Measurements from ENCODE around the gene CPNE8. TPM values are rescaled to one million over a fixed set of nuclear protein-coding genes. Genes with fewer than 3 reads are reported as not detected.

CPNE8 gene
- total RNA-seq, 6 experiments from 2014 or later = 8.6 to 21.1 (median 16.3) TPM

- H3K4me3 ChIP-seq = peak overlapping the region in 2 of 3 donors; percentile 67 to 84
- no peaks in the 10 kb centered on the region for H3K9me3 ChIP-seq
- intact Hi-C loops (cut with DNase I) = no loop called here
- H3K27ac ChIP-seq = peak overlapping the region in 2 of 3 donors; percentile 88 to 97
- no peaks in the 10 kb centered on the region for H3K36me3 ChIP-seq
- TF ChIP-seq POLR2A (IDR thresholded peaks at IDR 0.05) (no peak), CTCF (IDR thresholded peaks at IDR 0.05) (no peak)
- 25% methylated on average over 2 of the region's 3 CpGs for WGBS (ENCODE audit: insufficient coverage, low coverage, low lambda C conversion rate, missing lambda C conversion rate)
- H3K27me3 ChIP-seq = no peaks in the 10 kb centered on the region
- peaks cover 0 to 18% (median 0%) of the 10 kb centered on the region in 4 donors for H3K4me1 ChIP-seq
- DNase-seq (no peak), ATAC-seq (no peak)
These were observed 1.8 kb downstream of the CPNE8 start for GRCh38 chr12:38903596-38903995.

DNA sequence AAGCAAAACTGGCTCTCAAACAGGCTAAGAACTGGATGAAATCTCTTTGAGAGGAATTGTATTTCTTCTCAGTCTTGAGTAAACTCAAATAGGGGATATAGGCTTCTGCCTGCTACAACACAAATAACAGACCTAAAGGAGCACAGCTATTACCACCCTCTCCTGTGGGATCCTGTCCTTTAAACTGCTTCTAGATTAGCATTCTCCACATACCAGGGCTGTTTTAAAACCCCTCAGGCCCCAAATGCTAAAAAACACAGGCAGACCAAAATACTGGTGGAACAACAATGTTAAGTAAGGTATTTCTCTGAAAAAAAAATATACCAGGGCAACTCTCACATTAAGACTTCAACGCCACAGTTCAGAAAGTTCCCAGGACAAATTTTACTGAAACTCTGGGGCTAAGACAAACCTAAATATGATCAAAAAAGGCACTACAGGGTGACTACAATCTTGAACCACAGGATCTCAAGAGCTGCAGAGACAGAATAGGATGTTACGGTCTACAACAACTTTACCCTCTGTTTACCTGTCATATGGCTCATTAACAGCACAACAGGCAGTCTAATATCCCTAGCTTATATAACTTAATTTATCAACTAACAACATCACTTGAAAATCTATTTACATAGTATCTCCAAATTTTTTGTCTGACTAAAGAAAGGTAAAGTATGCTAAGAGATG is 7.2 kb downstream of the CPNE8 start:
- H3K4me3 ChIP-seq = no peak overlapping the region
- H3K36me3 ChIP-seq = no peaks in the 10 kb centered on the region
- TF ChIP-seq POLR2A (IDR thresholded peaks at IDR 0.05) (no peak), CTCF (IDR thresholded peaks at IDR 0.05) (no peak)
- H3K4me1 ChIP-seq = peaks cover 0 to 10% (median 2%) of the 10 kb centered on the region in 4 donors
- intact Hi-C loops (cut with DNase I) = no loop called here
- DNase-seq (no peak), ATAC-seq (no peak)
- WGBS (ENCODE audit: insufficient coverage, low coverage, low lambda C conversion rate, missing lambda C conversion rate) = 95% methylated on average over 2 of the region's 2 CpGs
- H3K27ac ChIP-seq = no peak overlapping the region
- H3K9me3 ChIP-seq = no peaks in the 10 kb centered on the region
- no peaks in the 10 kb centered on the region for H3K27me3 ChIP-seq

- Histone ChIP-seq H3K36me3 (no peaks in the 10 kb centered on the region), H3K4me3 (no peak overlapping the region), H3K4me1 (peaks cover 0 to 13% (median 6%) of the 10 kb centered on the region in 4 donors), H3K9me3 (no peaks in the 10 kb centered on the region), H3K27ac (no peak overlapping the region), H3K27me3 (no peaks in the 10 kb centered on the region)
- no peak for ATAC-seq
- TF ChIP-seq POLR2A (IDR thresholded peaks at IDR 0.05) (no peak), CTCF (IDR thresholded peaks at IDR 0.05) (no peak)
- DNase-seq = no peak
- intact Hi-C loops (cut with DNase I) = no loop called here
- 85% methylated on average over 1 of the region's 1 CpG for WGBS (ENCODE audit: insufficient coverage, low coverage, low lambda C conversion rate, missing lambda C conversion rate)
These were observed 9.9 kb downstream of the CPNE8 start for GRCh38 chr12:38895446-38895845.

- no peak for TF ChIP-seq CTCF (IDR thresholded peaks at IDR 0.05)
- no peak for TF ChIP-seq POLR2A (IDR thresholded peaks at IDR 0.05)
- no peaks in the 10 kb centered on the region for H3K27me3 ChIP-seq
- H3K9me3 ChIP-seq = no peaks in the 10 kb centered on the region
- intact Hi-C loops (cut with DNase I) = no loop called here
- no peaks in the 10 kb centered on the region for H3K36me3 ChIP-seq
- no peak overlapping the region for H3K4me3 ChIP-seq
- H3K4me1 ChIP-seq = peaks cover 0 to 25% (median 6%) of the 10 kb centered on the region in 4 donors
- ATAC-seq (no peak), DNase-seq (no peak)
- peak overlapping the region; percentile 47 to 71 (median 57) for H3K27ac ChIP-seq
These were observed 12.4 kb downstream of the CPNE8 start for GRCh38 chr12:38892976-38893375.
